K562 (cell line): Measurements from ENCODE around the gene TUT4. TPM values are rescaled to one million over a fixed set of nuclear protein-coding genes. Genes with fewer than 3 reads are reported as not detected.
A peak's percentile ranks its signal among the peaks of the same experiment; 100 is the strongest.

Experiments used
- CTBP1 ChIP-seq: fragments of 450-650 bp; IDR thresholded peaks from 2 replicates; pipeline ENCODE4 v1.6.1; 2016; ENCODE audit warnings: borderline replicate concordance
- ELF4 ChIP-seq: fragments of 450-650 bp; formaldehyde crosslinking; IDR thresholded peaks from 2 replicates; pipeline ENCODE4 v1.4.0; 2022; ENCODE audit warnings: missing genetic modification characterization
- EP300 ChIP-seq: IDR thresholded peaks from 2 replicates; pipeline ENCODE4 v1.6.1; 2012; ENCODE audit warnings: low read length, improper control_type of control experiment
- ETS1 ChIP-seq: conservative IDR thresholded peaks from 2 replicates; pipeline ENCODE4 v1.6.1; 2011; ENCODE audit warnings: low read depth, mild to moderate bottlenecking, low read length; ENCODE audit not compliant: control insufficient read depth
- FUS ChIP-seq: fragments of 200-400 bp; formaldehyde crosslinking; optimal IDR thresholded peaks from 2 replicates; pipeline ENCODE3; 2017; ENCODE audit warnings: low read depth, low read length
- GATAD2A ChIP-seq: fragments of 450-650 bp; IDR thresholded peaks from 2 replicates; pipeline ENCODE4 v1.6.1; 2017
- KDM2B ChIP-seq: fragments of 250-450 bp; sonication (Bioruptor Pico); IDR thresholded peaks from 2 replicates; pipeline ENCODE4 v1.8.0; 2021; ENCODE audit warnings: mild to moderate bottlenecking, moderate library complexity
- L3MBTL2 ChIP-seq: fragments of 450-650 bp; IDR thresholded peaks from 2 replicates; pipeline ENCODE4 v1.6.1; 2016; ENCODE audit warnings: mild to moderate bottlenecking, moderate library complexity
- MTA1 ChIP-seq: fragments of 450-650 bp; IDR thresholded peaks from 2 replicates; pipeline ENCODE4 v1.6.1; 2017; ENCODE audit warnings: borderline replicate concordance
- NELFE ChIP-seq: IDR thresholded peaks from 2 replicates; pipeline ENCODE4 v1.6.1; 2011; ENCODE audit warnings: mild to moderate bottlenecking; ENCODE audit not compliant: insufficient read depth, insufficient read length
- NR2C1 ChIP-seq, 2 experiments: fragments of 450-650 bp; IDR thresholded peaks; 2 replicates each; pipeline ENCODE4 v1.6.1; 2017; ENCODE audit warnings: mild to moderate bottlenecking in 2 of 2, antibody characterized with exemption in 1 of 2, inconsistent platforms in 1 of 2, missing compliant biosample characterization in 1 of 2, missing genetic modification characterization in 1 of 2
- TBP ChIP-seq: optimal IDR thresholded peaks from 2 replicates; pipeline ENCODE3; 2011; ENCODE audit warnings: low read depth, low read length, improper control_type of control experiment
- U2AF1 ChIP-seq: fragments of 200-400 bp; formaldehyde crosslinking; optimal IDR thresholded peaks from 2 replicates; pipeline ENCODE3; 2017; ENCODE audit warnings: mild to moderate bottlenecking, low read depth, low read length, moderate library complexity
- ZNF12 ChIP-seq: sonication (generic); formaldehyde crosslinking; IDR thresholded peaks from 2 replicates; pipeline ENCODE4 v1.4.0; 2020; ENCODE audit warnings: mild to moderate bottlenecking, missing genetic modification reagents
- ZNF165 ChIP-seq: fragments of 250-450 bp; sonication (Bioruptor Pico); IDR thresholded peaks from 2 replicates; pipeline ENCODE4 v1.4.0; 2020; ENCODE audit warnings: borderline replicate concordance
- ZNF184 ChIP-seq: sonication (generic); formaldehyde crosslinking; IDR thresholded peaks from 2 replicates; pipeline ENCODE4 v1.5.0; 2020; ENCODE audit warnings: missing genetic modification reagents
- ZNF584 ChIP-seq: fragments of 200-800 bp; sonication (Bioruptor generic); IDR thresholded peaks from 2 replicates; pipeline ENCODE4 v1.6.1; 2016; ENCODE audit warnings: low read depth, mild to moderate bottlenecking, missing genetic modification characterization, missing compliant biosample characterization
- polyA plus RNA-seq, 8 experiments: library from polyadenylated mRNA; depleted of rRNA in 4 of 8; stranded (reverse) in 5 of 8; unstranded in 3 of 8; fragments of >200 nt; fragmentation: Nextera tagmentation in 2 of 8; fragmentation: Illumina TruSeq in 1 of 8; extraction: Ambion mirVana in 2 of 8; extraction: Trizol in 1 of 8; gene quantifications; 2 replicates each; pipeline versions ENCODE4 v1.2.1 to v1.2.3, GENCODE V29; 2011 to 2014; ENCODE audit warnings: inconsistent platforms in 1 of 8, missing spikeins in 1 of 8
- total RNA-seq, 7 experiments: library from RNA; depleted of rRNA in 6 of 7; stranded (reverse); fragments of >200 nt in 6 of 7; fragmentation: Illumina TruSeq in 2 of 7; extraction: Trizol in 2 of 7; gene quantifications; 2 replicates each; pipeline versions ENCODE4 v1.2.1 to v1.2.3, GENCODE V29; 2011 to 2021; ENCODE audit warnings: low replicate concordance in 1 of 7
- TF ChIP-seq, protein P1 (sequence below): fragments of 450-650 bp; formaldehyde crosslinking; IDR thresholded peaks from 2 replicates; pipeline ENCODE4 v1.4.0; 2020; ENCODE audit warnings: mild to moderate bottlenecking, moderate library complexity
- TF ChIP-seq, protein P2 (sequence below): fragments of 250-450 bp; sonication (Bioruptor Pico); IDR thresholded peaks from 2 replicates; pipeline ENCODE4 v1.5.0; 2021; ENCODE audit warnings: mild to moderate bottlenecking, borderline replicate concordance
- TF ChIP-seq, protein P3 (sequence below): fragments of 450-650 bp; formaldehyde crosslinking; IDR thresholded peaks from 2 replicates; pipeline ENCODE4 v1.4.0; 2020; ENCODE audit warnings: mild to moderate bottlenecking, moderate library complexity
- TF ChIP-seq, protein P4 (sequence below): sonication (generic); formaldehyde crosslinking; IDR thresholded peaks from 2 replicates; pipeline ENCODE4 v1.8.0; 2022; ENCODE audit warnings: mild to moderate bottlenecking, missing genetic modification reagents

TUT4 gene
- total and polyA plus RNA-seq, 9 of the 15 experiments (the other 6 are each of a cell fraction or from before 2014, with no cell fraction given) = 15.8 to 53.5 (median 36.7) TPM

- TF ChIP-seq CTBP1 = no peak
- no peak for TF ChIP-seq TBP
- no peak for TF ChIP-seq ETS1
- no peak for TF ChIP-seq KDM2B
- TF ChIP-seq, protein P1, sequence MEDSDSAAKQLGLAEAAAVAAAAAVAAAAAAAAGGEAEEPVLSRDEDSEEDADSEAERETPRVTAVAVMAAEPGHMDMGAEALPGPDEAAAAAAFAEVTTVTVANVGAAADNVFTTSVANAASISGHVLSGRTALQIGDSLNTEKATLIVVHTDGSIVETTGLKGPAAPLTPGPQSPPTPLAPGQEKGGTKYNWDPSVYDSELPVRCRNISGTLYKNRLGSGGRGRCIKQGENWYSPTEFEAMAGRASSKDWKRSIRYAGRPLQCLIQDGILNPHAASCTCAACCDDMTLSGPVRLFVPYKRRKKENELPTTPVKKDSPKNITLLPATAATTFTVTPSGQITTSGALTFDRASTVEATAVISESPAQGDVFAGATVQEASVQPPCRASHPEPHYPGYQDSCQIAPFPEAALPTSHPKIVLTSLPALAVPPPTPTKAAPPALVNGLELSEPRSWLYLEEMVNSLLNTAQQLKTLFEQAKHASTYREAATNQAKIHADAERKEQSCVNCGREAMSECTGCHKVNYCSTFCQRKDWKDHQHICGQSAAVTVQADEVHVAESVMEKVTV (CRISPR knock-in tag) = no peak
- no peak for TF ChIP-seq FUS
- TF ChIP-seq, protein P2, sequence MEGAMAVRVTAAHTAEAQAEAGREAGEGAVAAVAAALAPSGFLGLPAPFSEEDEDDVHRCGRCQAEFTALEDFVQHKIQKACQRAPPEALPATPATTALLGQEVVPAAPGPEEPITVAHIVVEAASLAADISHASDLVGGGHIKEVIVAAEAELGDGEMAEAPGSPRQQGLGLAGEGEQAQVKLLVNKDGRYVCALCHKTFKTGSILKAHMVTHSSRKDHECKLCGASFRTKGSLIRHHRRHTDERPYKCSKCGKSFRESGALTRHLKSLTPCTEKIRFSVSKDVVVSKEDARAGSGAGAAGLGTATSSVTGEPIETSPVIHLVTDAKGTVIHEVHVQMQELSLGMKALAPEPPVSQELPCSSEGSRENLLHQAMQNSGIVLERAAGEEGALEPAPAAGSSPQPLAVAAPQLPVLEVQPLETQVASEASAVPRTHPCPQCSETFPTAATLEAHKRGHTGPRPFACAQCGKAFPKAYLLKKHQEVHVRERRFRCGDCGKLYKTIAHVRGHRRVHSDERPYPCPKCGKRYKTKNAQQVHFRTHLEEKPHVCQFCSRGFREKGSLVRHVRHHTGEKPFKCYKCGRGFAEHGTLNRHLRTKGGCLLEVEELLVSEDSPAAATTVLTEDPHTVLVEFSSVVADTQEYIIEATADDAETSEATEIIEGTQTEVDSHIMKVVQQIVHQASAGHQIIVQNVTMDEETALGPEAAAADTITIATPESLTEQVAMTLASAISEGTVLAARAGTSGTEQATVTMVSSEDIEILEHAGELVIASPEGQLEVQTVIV (CRISPR knock-in tag) = no peak
- no peak; the same call in 1 of the 2 replicates for TF ChIP-seq EP300
- no peak for TF ChIP-seq ELF4
- 0 out of 2 replicates have a peak, but pooled peaks have one; percentile 6 for TF ChIP-seq L3MBTL2
- TF ChIP-seq ZNF12 (CRISPR knock-in tag) = no peak; the same call in 1 of the 2 replicates
- TF ChIP-seq ZNF165 (CRISPR knock-in tag) = no peak
- TF ChIP-seq U2AF1 = no peak
- TF ChIP-seq MTA1 = no peak
- no peak for TF ChIP-seq NELFE
- TF ChIP-seq ZNF184 (CRISPR knock-in tag) = no peak
- TF ChIP-seq, protein P3, sequence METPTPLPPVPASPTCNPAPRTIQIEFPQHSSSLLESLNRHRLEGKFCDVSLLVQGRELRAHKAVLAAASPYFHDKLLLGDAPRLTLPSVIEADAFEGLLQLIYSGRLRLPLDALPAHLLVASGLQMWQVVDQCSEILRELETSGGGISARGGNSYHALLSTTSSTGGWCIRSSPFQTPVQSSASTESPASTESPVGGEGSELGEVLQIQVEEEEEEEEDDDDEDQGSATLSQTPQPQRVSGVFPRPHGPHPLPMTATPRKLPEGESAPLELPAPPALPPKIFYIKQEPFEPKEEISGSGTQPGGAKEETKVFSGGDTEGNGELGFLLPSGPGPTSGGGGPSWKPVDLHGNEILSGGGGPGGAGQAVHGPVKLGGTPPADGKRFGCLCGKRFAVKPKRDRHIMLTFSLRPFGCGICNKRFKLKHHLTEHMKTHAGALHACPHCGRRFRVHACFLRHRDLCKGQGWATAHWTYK = no peak
- no peak for TF ChIP-seq NR2C1 (IDR thresholded peaks at IDR 0.05)
- no peak for TF ChIP-seq NR2C1 (tag; IDR thresholded peaks at IDR 0.05)
- no peak for TF ChIP-seq GATAD2A
- TF ChIP-seq ZNF584 (CRISPR knock-in tag) = no peak
- TF ChIP-seq, protein P4, sequence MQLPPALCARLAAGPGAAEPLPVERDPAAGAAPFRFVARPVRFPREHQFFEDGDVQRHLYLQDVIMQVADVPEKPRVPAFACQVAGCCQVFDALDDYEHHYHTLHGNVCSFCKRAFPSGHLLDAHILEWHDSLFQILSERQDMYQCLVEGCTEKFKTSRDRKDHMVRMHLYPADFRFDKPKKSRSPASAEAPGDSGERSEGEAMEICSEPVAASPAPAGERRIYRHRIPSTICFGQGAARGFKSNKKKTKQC (CRISPR knock-in tag) = no peak
Observed at GRCh38 chr1:52424231-52424636, 128.7 kb downstream of the TUT4 start (continued).
